NCI-H510A (cell line): Measurements from ENCODE around the gene ARHGAP21.

Source experiments
- DNase-seq: peaks from one replicate; lab custom pipeline; 2025; lab: John Stamatoyannopoulos, UW

ARHGAP21 gene

GRCh38 chr10:24722676-24723385 lies 856 bp downstream of the ARHGAP21 start:
- no peak for DNase-seq

- DNase-seq = no peak
Observed at GRCh38 chr10:24722131-24722675, 1.5 kb downstream of the ARHGAP21 start.

GRCh38 chr10:24721229-24722106 lies 2.2 kb downstream of the ARHGAP21 start:
- no peak for DNase-seq

- DNase-seq = no peak
Observed at GRCh38 chr10:24720096-24720495, 3.6 kb downstream of the ARHGAP21 start.

- DNase-seq = no peak
Observed at GRCh38 chr10:24718031-24718855, 5.4 kb downstream of the ARHGAP21 start.

GRCh38 chr10:24716295-24716694 lies 7.4 kb downstream of the ARHGAP21 start:
- DNase-seq = no peak

- DNase-seq = no peak
Observed at GRCh38 chr10:24715246-24715769, 8.4 kb downstream of the ARHGAP21 start.

- DNase-seq = no peak
Observed at GRCh38 chr10:24713086-24713485, 10.6 kb downstream of the ARHGAP21 start.

- no peak for DNase-seq
Observed at GRCh38 chr10:24711465-24711864, 12.2 kb downstream of the ARHGAP21 start.

- DNase-seq = no peak
Observed at GRCh38 chr10:24708081-24708480, 15.6 kb downstream of the ARHGAP21 start.

- DNase-seq = no peak
Observed at GRCh38 chr10:24707445-24707844, 16.2 kb downstream of the ARHGAP21 start.

GRCh38 chr10:24706479-24707118 lies 17.1 kb downstream of the ARHGAP21 start:
- DNase-seq = no peak

- no peak for DNase-seq
Observed at GRCh38 chr10:24703700-24704099, 20.0 kb downstream of the ARHGAP21 start.

GRCh38 chr10:24701447-24701846 lies 22.2 kb downstream of the ARHGAP21 start:
- no peak for DNase-seq

- DNase-seq = no peak
Observed at GRCh38 chr10:24700948-24701347, 22.7 kb downstream of the ARHGAP21 start.

- no peak for DNase-seq
Observed at GRCh38 chr10:24698270-24698669, 25.4 kb downstream of the ARHGAP21 start.

GRCh38 chr10:24697080-24697479 lies 26.6 kb downstream of the ARHGAP21 start:
- DNase-seq = no peak

GRCh38 chr10:24695452-24695851 lies 28.2 kb downstream of the ARHGAP21 start:
- DNase-seq = no peak

- no peak for DNase-seq
Observed at GRCh38 chr10:24694086-24694485, 29.6 kb downstream of the ARHGAP21 start.

GRCh38 chr10:24690961-24691512 lies 32.6 kb downstream of the ARHGAP21 start:
- DNase-seq = no peak

GRCh38 chr10:24685958-24686540 lies 37.6 kb downstream of the ARHGAP21 start:
- DNase-seq = no peak
